Colonic mucosa (tissue), 4 donors: ENCODE measurements around the gene JMJD1C. TPM values are rescaled to one million over a fixed set of nuclear protein-coding genes. Genes with fewer than 3 reads are reported as not detected.
A peak's percentile ranks its signal among the peaks of the same experiment; 100 is the strongest.

ENCODE experiments used
- DNase-seq: peaks from one replicate; pipeline ENCODE4 v3.0.0-alpha.2; 2020
- H3K27ac ChIP-seq: fragments of 200-600 bp; one replicate; pipeline ENCODE4 v1.8.0; 2021
- H3K27me3 ChIP-seq: fragments of 200-600 bp; one replicate; pipeline ENCODE4 v1.8.0; 2021
- H3K36me3 ChIP-seq: fragments of 200-600 bp; one replicate; pipeline ENCODE4 v1.8.0; 2021
- H3K4me1 ChIP-seq: fragments of 200-600 bp; one replicate; pipeline ENCODE4 v1.8.0; 2021; ENCODE audit warnings: mild to moderate bottlenecking
- H3K4me3 ChIP-seq: fragments of 200-600 bp; one replicate; pipeline ENCODE4 v1.8.0; 2021
- H3K9ac ChIP-seq, 2 donors: one replicate each; pipeline ENCODE4 v1.7.0; 2013; ENCODE audit warnings: control low read depth in 2 of 2, low read depth in 2 of 2, low read length in 2 of 2
- H3K9me3 ChIP-seq: fragments of 200-600 bp; one replicate; pipeline ENCODE4 v1.8.0; 2021
- CTCF ChIP-seq: fragments of 200-600 bp; IDR thresholded peaks from one replicate; pipeline ENCODE4 v1.8.0; 2022; ENCODE audit warnings: antibody characterized with exemption, mild to moderate bottlenecking
- intact Hi-C: fragments of 100-400 bp; cut with DNase I; formaldehyde crosslinking; loops from one replicate; pipeline ENCODE4 v1.14.1; 2022
- total RNA-seq, 2 donors: library from RNA; stranded (reverse); fragmentation: NEBNext Ultra II Directional in 1 of 2; extraction: Animal tissue kit (Norgen Biotek cat#: 25700) in 1 of 2; gene quantifications; one replicate each; pipeline ENCODE4 v1.2.1, GENCODE V29; 2021
- donor health status: healthy.
- donor health status: DM: no; HTN: no; CAD: no.
- donor health status: DM: no; HTN: no; CAD: no.

JMJD1C gene
- total RNA-seq, 2 donors from 2014 or later = 37.7 to 72.2 TPM

GRCh38 chr10:63466144-63466935 is 563 bp upstream of the JMJD1C start:
- Histone ChIP-seq H3K27ac (peak overlapping the region; percentile 76), H3K36me3 (no peaks in the 10 kb centered on the region), H3K4me1 (no peaks in the 10 kb centered on the region), H3K27me3 (no peaks in the 10 kb centered on the region), H3K9me3 (no peaks in the 10 kb centered on the region), H3K9ac (peak overlapping the region; percentile 78 to 93), H3K4me3 (peak overlapping the region; percentile 71)
- peak; percentile 59 for DNase-seq
- TF ChIP-seq CTCF = no peak
- intact Hi-C loops = loop anchor here (5.0 kb wide), 1 partner anchor 56 kb away; the partner anchor contains the start of gene REEP3

GRCh38 chr10:63464402-63465292 is 1.1 kb downstream of the JMJD1C start:
- Histone ChIP-seq H3K4me1 (no peaks in the 10 kb centered on the region), H3K4me3 (peak overlapping the region; percentile 71), H3K9me3 (no peaks in the 10 kb centered on the region), H3K27ac (peak overlapping the region; percentile 76), H3K36me3 (no peaks in the 10 kb centered on the region), H3K27me3 (no peaks in the 10 kb centered on the region), H3K9ac (peak overlapping the region; percentile 78 to 93)
- TF ChIP-seq CTCF = no peak
- DNase-seq = no peak
- intact Hi-C loops = loop anchor here (5.0 kb wide), 1 partner anchor 58 kb away; the partner anchor contains the start of gene REEP3

GRCh38 chr10:63462442-63462841 is 3.3 kb downstream of the JMJD1C start:
- DNase-seq = no peak
- Histone ChIP-seq H3K4me3 (no peak overlapping the region), H3K27me3 (no peaks in the 10 kb centered on the region), H3K27ac (no peak overlapping the region), H3K36me3 (no peaks in the 10 kb centered on the region), H3K9ac (no peak overlapping the region), H3K4me1 (no peaks in the 10 kb centered on the region), H3K9me3 (no peaks in the 10 kb centered on the region)
- intact Hi-C loops = no loop called here
- no peak for TF ChIP-seq CTCF

GRCh38 chr10:63458177-63458576 is 7.6 kb downstream of the JMJD1C start:
- intact Hi-C loops = no loop called here
- H3K9me3 ChIP-seq = no peaks in the 10 kb centered on the region
- no peak overlapping the region for H3K9ac ChIP-seq

More at GRCh38 chr10:63458177-63458576, 7.6 kb downstream of the JMJD1C start:
- H3K27ac ChIP-seq = no peak overlapping the region
- no peak overlapping the region for H3K4me3 ChIP-seq
- no peaks in the 10 kb centered on the region for H3K4me1 ChIP-seq
- no peak for TF ChIP-seq CTCF
- no peaks in the 10 kb centered on the region for H3K36me3 ChIP-seq
- no peak for DNase-seq
- no peaks in the 10 kb centered on the region for H3K27me3 ChIP-seq
